ENCODE measurements around the gene SCFD2.

- no peak for TF ChIP-seq CTCF (IDR thresholded peaks at IDR 0.05)
- no peak for TF ChIP-seq POLR2A (IDR thresholded peaks at IDR 0.05)
Measured at GRCh38 chr4:53136954-53137353, 228.9 kb downstream of the SCFD2 start.
